Hematopoietic multipotent progenitor cell treated with erythropoietin and hydrocortisone succinate and interleukin-3 and kit ligand, for 6 days (in vitro differentiated cells): ENCODE measurements around the gene STAT1.

Source experiments
- DNase-seq: peaks from one replicate; pipeline ENCODE4 v3.0.0-alpha.2; 2015

STAT1 gene

GRCh38 chr2:191013932-191014652 lies at the start of gene STAT1:
TSS of gene STAT1 (minus strand) at chr2:191014171. CDS start at chr2:191010003, 4,168 bp downstream.
- peak; percentile 92 for DNase-seq

GRCh38 chr2:191063584-191063983 lies 49.6 kb upstream of the STAT1 start:
- no peak for DNase-seq

GRCh38 chr2:191061381-191061980 lies 47.5 kb upstream of the STAT1 start:
- no peak for DNase-seq

GRCh38 chr2:191059308-191059707 lies 45.3 kb upstream of the STAT1 start:
- DNase-seq = no peak

GRCh38 chr2:191056228-191056627 lies 42.3 kb upstream of the STAT1 start:
- peak; percentile 47 for DNase-seq

- no peak for DNase-seq
These were observed 39.3 kb upstream of the STAT1 start for GRCh38 chr2:191053256-191053655.

- DNase-seq = peak; percentile 86
These were observed 38.1 kb upstream of the STAT1 start for GRCh38 chr2:191051825-191052778.

- DNase-seq = no peak
These were observed 37.2 kb upstream of the STAT1 start for GRCh38 chr2:191051177-191051576.

GRCh38 chr2:191050640-191050987 lies 36.6 kb upstream of the STAT1 start:
- DNase-seq = no peak

GRCh38 chr2:191049728-191050639 lies 36.0 kb upstream of the STAT1 start:
- peak; percentile 18 for DNase-seq

- no peak for DNase-seq
These were observed 34.1 kb upstream of the STAT1 start for GRCh38 chr2:191048073-191048472.

- no peak for DNase-seq
These were observed 31.2 kb upstream of the STAT1 start for GRCh38 chr2:191045141-191045540.

- no peak for DNase-seq
These were observed 29.5 kb upstream of the STAT1 start for GRCh38 chr2:191043438-191043837.

GRCh38 chr2:191041418-191042161 lies 27.6 kb upstream of the STAT1 start:
- no peak for DNase-seq

GRCh38 chr2:191039616-191040015 lies 25.6 kb upstream of the STAT1 start:
- DNase-seq = no peak

GRCh38 chr2:191038741-191039140 lies 24.8 kb upstream of the STAT1 start:
- DNase-seq = no peak

- DNase-seq = peak; percentile 50
These were observed 24.3 kb upstream of the STAT1 start for GRCh38 chr2:191038241-191038725.

- no peak for DNase-seq
These were observed 23.4 kb upstream of the STAT1 start for GRCh38 chr2:191037351-191037750.

- DNase-seq = no peak
These were observed 22.4 kb upstream of the STAT1 start for GRCh38 chr2:191036363-191036762.

GRCh38 chr2:191032588-191033429 lies 18.8 kb upstream of the STAT1 start:
- no peak for DNase-seq

- no peak for DNase-seq
These were observed 17.3 kb upstream of the STAT1 start for GRCh38 chr2:191031256-191031655.
